BLaER1 (cell line): ENCODE results near the gene GRHL3.

Experiments
- H3K27ac ChIP-seq: shearing (Covaris generic); formaldehyde crosslinking; 2 replicates; pipeline ENCODE4 v1.8.1; 2022
- H3K27me3 ChIP-seq: shearing (Covaris generic); formaldehyde crosslinking; 2 replicates; pipeline ENCODE4 v1.8.1; 2022
- H3K36me3 ChIP-seq: shearing (Covaris generic); formaldehyde crosslinking; 2 replicates; pipeline ENCODE4 v1.8.1; 2022
- H3K4me1 ChIP-seq: shearing (Covaris generic); formaldehyde crosslinking; 2 replicates; pipeline ENCODE4 v1.8.1; 2022
- H3K4me2 ChIP-seq: shearing (Covaris generic); formaldehyde crosslinking; 2 replicates; pipeline ENCODE4 v1.8.1; 2022
- H3K4me3 ChIP-seq: shearing (Covaris generic); formaldehyde crosslinking; 2 replicates; pipeline ENCODE4 v1.8.1; 2022
- H3K9ac ChIP-seq: shearing (Covaris generic); formaldehyde crosslinking; 2 replicates; pipeline ENCODE4 v1.8.1; 2022
- H3K9me3 ChIP-seq: shearing (Covaris generic); formaldehyde crosslinking; 2 replicates; pipeline ENCODE4 v1.8.1; 2022
- H4K20me1 ChIP-seq: shearing (Covaris generic); formaldehyde crosslinking; 2 replicates; pipeline ENCODE4 v1.8.1; 2022
- Cebpa-rat ChIP-seq: shearing (Covaris generic); IDR thresholded peaks from 2 replicates; pipeline ENCODE4 v1.8.1; 2022

Gene GRHL3

GRCh38 chr1:24388331-24388885, 69.3 kb downstream of the GRHL3 start:
- H4K20me1 ChIP-seq: no peaks in the 10 kb centered on the region
- H3K27ac ChIP-seq: no peak overlapping the region
- no peak overlapping the region for H3K4me2 ChIP-seq
- H3K27me3 ChIP-seq: peaks cover 7% of the 10 kb centered on the region; the same call in 1 of the 2 replicates
- no peaks in the 10 kb centered on the region for H3K36me3 ChIP-seq
- H3K4me1 ChIP-seq: peaks cover 14% of the 10 kb centered on the region; the same call in 1 of the 2 replicates
- H3K4me3 ChIP-seq: no peak overlapping the region
- no peak overlapping the region for H3K9ac ChIP-seq
- TF ChIP-seq Cebpa-rat: no peak
- H3K9me3 ChIP-seq: no peaks in the 10 kb centered on the region

GRCh38 chr1:24389231-24389678, 70.1 kb downstream of the GRHL3 start:
- no peak overlapping the region for H3K4me3 ChIP-seq
- TF ChIP-seq Cebpa-rat: no peak
- peaks cover 7% of the 10 kb centered on the region; the same call in 1 of the 2 replicates for H3K27me3 ChIP-seq
- H3K4me1 ChIP-seq: peaks cover 11% of the 10 kb centered on the region; the same call in 1 of the 2 replicates
- no peak overlapping the region for H3K9ac ChIP-seq
- H3K4me2 ChIP-seq: no peak overlapping the region
- no peaks in the 10 kb centered on the region for H3K36me3 ChIP-seq
- no peak overlapping the region for H3K27ac ChIP-seq
- no peaks in the 10 kb centered on the region for H4K20me1 ChIP-seq
- no peaks in the 10 kb centered on the region for H3K9me3 ChIP-seq

GRCh38 chr1:24390924-24391782, 72.0 kb downstream of the GRHL3 start:
- TF ChIP-seq Cebpa-rat: no peak
- no peaks in the 10 kb centered on the region for H3K36me3 ChIP-seq
- no peaks in the 10 kb centered on the region for H4K20me1 ChIP-seq
- no peaks in the 10 kb centered on the region for H3K9me3 ChIP-seq
- H3K4me1 ChIP-seq: peaks cover 6% of the 10 kb centered on the region; the same call in 1 of the 2 replicates
- no peak overlapping the region for H3K4me2 ChIP-seq
- H3K27ac ChIP-seq: no peak overlapping the region
- H3K9ac ChIP-seq: no peak overlapping the region
- H3K27me3 ChIP-seq: peaks cover 7% of the 10 kb centered on the region; the same call in 1 of the 2 replicates
- no peak overlapping the region for H3K4me3 ChIP-seq

GRCh38 chr1:24391882-24392603, 72.9 kb downstream of the GRHL3 start:
- Histone ChIP-seq H3K4me1 (peaks cover 6% of the 10 kb centered on the region; the same call in 1 of the 2 replicates), H3K4me2 (0 out of 2 replicates have a peak overlapping the region, but pooled peaks have one; percentile 10), H4K20me1 (no peaks in the 10 kb centered on the region), H3K27me3 (peaks cover 3% of the 10 kb centered on the region; the same call in 1 of the 2 replicates), H3K9ac (no peak overlapping the region), H3K9me3 (no peaks in the 10 kb centered on the region), H3K4me3 (no peak overlapping the region), H3K27ac (no peak overlapping the region), H3K36me3 (no peaks in the 10 kb centered on the region)
- TF ChIP-seq Cebpa-rat: no peak

- no peak overlapping the region for H3K4me3 ChIP-seq
Measured at GRCh38 chr1:24392604-24392946, 73.4 kb downstream of the GRHL3 start.

GRCh38 chr1:24392982-24393650, 74.0 kb downstream of the GRHL3 start:
- H3K9ac ChIP-seq: 0 out of 2 replicates have a peak overlapping the region, but pooled peaks have one; percentile 28
- no peak overlapping the region for H3K4me3 ChIP-seq
- no peaks in the 10 kb centered on the region for H3K9me3 ChIP-seq
- H3K27ac ChIP-seq: no peak overlapping the region
- H3K4me1 ChIP-seq: peaks cover 6% of the 10 kb centered on the region; the same call in 1 of the 2 replicates
- no peaks in the 10 kb centered on the region for H3K27me3 ChIP-seq
- no peak for TF ChIP-seq Cebpa-rat
- H3K36me3 ChIP-seq: no peaks in the 10 kb centered on the region
- no peak overlapping the region for H3K4me2 ChIP-seq
- no peaks in the 10 kb centered on the region for H4K20me1 ChIP-seq

More at GRCh38 chr1:24392604-24392946, 73.4 kb downstream of the GRHL3 start:
- H3K9ac ChIP-seq: no peak overlapping the region
- H3K4me2 ChIP-seq: no peak overlapping the region
- H3K9me3 ChIP-seq: no peaks in the 10 kb centered on the region
- H3K27ac ChIP-seq: no peak overlapping the region
- H3K36me3 ChIP-seq: no peaks in the 10 kb centered on the region
- no peaks in the 10 kb centered on the region for H4K20me1 ChIP-seq
- no peaks in the 10 kb centered on the region for H3K27me3 ChIP-seq
- peaks cover 6% of the 10 kb centered on the region; the same call in 1 of the 2 replicates for H3K4me1 ChIP-seq
- TF ChIP-seq Cebpa-rat: no peak

- Histone ChIP-seq H3K4me2 (no peak overlapping the region), H3K4me1 (peaks cover 6% of the 10 kb centered on the region; the same call in 1 of the 2 replicates), H3K27ac (no peak overlapping the region), H3K9ac (no peak overlapping the region), H3K4me3 (no peak overlapping the region), H3K27me3 (no peaks in the 10 kb centered on the region), H4K20me1 (no peaks in the 10 kb centered on the region), H3K36me3 (no peaks in the 10 kb centered on the region), H3K9me3 (no peaks in the 10 kb centered on the region)
- TF ChIP-seq Cebpa-rat: no peak
Measured at GRCh38 chr1:24393892-24394291, 74.7 kb downstream of the GRHL3 start.

GRCh38 chr1:24400065-24400464, 80.9 kb downstream of the GRHL3 start:
- Histone ChIP-seq H4K20me1 (no peaks in the 10 kb centered on the region), H3K36me3 (no peaks in the 10 kb centered on the region), H3K9ac (no peak overlapping the region), H3K4me3 (no peak overlapping the region), H3K4me1 (no peaks in the 10 kb centered on the region), H3K9me3 (no peaks in the 10 kb centered on the region), H3K4me2 (no peak overlapping the region), H3K27ac (no peak overlapping the region), H3K27me3 (no peaks in the 10 kb centered on the region)
- no peak for TF ChIP-seq Cebpa-rat

- no peaks in the 10 kb centered on the region for H3K4me1 ChIP-seq
- H3K4me2 ChIP-seq: no peak overlapping the region
- no peak for TF ChIP-seq Cebpa-rat
- H3K9me3 ChIP-seq: peaks cover 9% of the 10 kb centered on the region
- no peak overlapping the region for H3K27ac ChIP-seq
- H3K9ac ChIP-seq: no peak overlapping the region
- no peak overlapping the region for H3K4me3 ChIP-seq
- H3K36me3 ChIP-seq: no peaks in the 10 kb centered on the region
- H4K20me1 ChIP-seq: no peaks in the 10 kb centered on the region
- H3K27me3 ChIP-seq: no peaks in the 10 kb centered on the region
Measured at GRCh38 chr1:24403806-24404205, 84.6 kb downstream of the GRHL3 start.
